Stimulated activated naive CD8-positive, alpha-beta T cell treated with anti-CD3 and anti-CD28 coated beads, Interleukin-15, Interleukin-2, amounts not matched to agents 100 U/mL and 50 U/mL, for 24 hours (primary cell): ENCODE measurements around the gene HIVEP2.

ENCODE experiments used
- ATAC-seq: fragments of 150-1000 bp; cut with Tn5 transposase; one replicate; pipeline ENCODE4 v1.10.0; 2021
- DNase-seq: peaks from one replicate; pipeline ENCODE4 v3.0.0; 2021

The HIVEP2 gene

DNA sequence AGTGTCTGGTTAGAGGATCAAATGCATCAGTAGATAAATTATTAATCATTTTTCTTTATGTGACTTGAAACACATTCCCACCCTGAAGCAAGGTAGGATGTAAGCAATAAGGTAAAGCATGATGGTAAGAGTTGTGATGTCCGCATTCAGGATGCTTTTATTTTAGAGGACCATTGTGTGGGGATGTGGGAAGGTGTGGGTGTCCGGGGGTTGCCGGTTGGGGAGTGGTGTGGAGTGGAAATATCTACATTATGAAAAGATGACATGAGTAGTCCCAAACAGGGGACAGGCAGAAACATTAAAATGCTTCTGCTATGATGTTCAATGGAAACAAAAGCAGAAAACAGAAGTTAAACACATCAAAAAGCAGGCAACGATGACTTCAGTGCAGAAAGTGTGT lies 215.4 kb downstream of the HIVEP2 start:
- ATAC-seq (no peak), DNase-seq (no peak)

DNA sequence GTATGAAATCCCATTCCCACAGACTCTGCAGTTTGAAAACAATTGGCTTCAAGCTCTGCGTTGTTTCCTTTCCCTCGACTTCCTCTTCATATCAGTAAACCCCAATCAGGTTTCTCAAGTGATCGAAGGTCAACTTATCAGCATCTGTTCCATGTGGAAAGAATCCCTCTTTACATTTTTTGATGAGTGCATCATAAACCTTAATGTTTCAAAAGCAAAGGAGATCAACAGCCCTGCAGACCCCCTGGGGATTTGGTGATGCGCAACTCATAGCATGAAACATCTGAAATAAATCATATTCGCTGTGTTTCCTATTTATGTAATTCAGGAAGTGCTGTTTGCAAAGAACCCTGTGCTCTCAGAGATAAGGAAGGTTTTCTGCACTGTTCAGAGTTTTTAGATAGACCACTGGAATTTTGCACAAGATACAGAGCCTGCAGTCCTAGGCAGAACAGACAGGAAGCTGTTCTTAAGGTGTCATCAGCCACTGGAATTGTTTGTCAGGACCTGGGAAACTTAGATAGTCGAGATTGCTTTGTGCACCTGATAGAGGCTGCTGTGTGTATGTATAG lies 216.0 kb downstream of the HIVEP2 start:
- DNase-seq (no peak), ATAC-seq (no peak)

DNA sequence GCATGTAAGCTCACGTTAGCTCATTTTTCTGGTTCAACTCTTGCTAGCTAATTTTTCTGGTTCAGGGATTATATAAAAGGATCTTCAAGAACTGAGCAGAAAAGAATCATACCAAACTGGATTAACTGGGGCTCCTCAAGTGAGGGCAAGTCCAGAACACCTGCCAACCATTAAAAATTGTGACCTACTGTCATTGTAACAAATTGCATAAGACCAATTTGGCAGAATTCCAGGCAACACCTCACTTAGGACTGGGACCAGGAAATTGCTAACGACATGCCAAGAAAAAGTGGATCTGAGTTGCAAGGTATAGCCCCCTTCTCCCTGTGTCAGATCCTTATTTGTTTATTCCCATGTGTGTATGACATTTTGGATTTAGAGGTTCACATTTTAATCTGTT lies 216.6 kb downstream of the HIVEP2 start:
- ATAC-seq (no peak), DNase-seq (no peak)

DNA sequence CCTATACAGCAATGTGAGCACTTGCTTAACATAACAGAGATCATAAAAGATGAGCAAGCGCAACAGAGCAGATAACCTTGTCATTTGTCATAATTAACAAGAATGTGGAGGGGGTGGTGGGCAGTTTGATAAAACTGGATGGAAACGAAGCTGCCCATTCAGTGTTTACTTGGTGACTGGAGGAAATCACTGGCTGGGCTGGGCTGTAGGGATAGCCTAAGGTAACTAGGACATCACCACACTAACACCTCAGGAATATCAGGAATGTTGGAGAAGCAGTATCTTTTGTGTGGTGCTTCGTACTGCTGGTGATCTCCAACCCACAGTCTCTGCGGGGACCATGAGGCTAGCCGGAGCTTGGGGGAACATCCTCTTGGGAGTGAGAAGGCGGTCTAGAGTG lies 218.4 kb downstream of the HIVEP2 start:
- DNase-seq: no peak
- ATAC-seq: no peak

DNA sequence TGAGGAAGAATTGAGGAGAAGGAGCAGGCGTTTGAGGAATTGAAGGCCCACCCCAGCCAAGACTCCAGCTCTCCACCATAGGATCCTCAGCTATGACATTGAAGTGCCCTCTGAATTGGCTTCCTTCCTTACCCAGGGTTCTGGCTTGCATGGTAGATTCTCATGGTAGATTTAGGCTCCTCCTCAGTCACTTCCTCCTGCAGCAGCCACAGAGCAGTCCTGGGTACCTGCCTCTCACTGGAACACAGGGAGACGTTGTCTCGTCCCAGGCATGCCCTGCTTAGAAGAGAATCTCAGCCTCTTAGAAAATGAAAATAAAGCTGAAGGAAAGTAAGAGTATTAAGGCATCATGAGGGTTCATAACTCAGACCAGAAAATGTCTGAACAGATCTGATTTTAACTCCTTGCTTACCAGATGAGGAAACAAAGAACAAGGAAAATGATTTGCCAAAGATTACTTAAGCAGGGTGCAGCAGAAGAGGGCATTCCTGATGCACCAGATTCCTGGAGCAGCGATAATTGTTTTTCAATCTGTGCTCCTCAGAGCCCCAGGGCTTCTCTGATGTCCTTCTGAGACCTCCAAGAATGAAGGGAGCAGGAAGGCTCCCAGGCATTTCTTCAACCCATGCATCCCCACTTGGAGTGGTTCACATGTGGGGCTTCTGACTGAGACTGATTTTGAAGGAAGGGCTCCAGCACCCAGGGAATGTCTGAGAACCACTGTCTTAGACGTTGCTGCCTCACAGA lies 219.8 kb downstream of the HIVEP2 start:
- no peak for ATAC-seq
- no peak for DNase-seq

DNA sequence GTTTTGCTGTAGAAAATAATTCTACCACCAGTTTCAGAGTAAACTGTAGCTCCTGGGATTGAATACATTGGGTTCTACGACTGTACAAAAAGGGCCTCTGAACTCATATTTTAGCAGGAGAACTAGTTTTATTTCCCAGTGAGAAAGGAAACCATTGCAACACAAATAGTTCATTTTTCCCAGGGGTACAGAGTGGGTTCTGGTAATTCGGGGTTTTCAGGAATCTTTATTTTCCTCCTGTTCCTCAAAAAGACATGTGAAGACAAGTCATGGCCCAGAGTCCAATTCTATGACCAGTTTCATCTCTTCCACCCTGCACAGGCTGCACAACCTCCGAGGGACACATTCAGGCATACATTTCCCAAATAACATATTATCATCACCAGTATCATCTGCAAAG lies 222.1 kb downstream of the HIVEP2 start:
- DNase-seq (no peak), ATAC-seq (no peak)

DNA sequence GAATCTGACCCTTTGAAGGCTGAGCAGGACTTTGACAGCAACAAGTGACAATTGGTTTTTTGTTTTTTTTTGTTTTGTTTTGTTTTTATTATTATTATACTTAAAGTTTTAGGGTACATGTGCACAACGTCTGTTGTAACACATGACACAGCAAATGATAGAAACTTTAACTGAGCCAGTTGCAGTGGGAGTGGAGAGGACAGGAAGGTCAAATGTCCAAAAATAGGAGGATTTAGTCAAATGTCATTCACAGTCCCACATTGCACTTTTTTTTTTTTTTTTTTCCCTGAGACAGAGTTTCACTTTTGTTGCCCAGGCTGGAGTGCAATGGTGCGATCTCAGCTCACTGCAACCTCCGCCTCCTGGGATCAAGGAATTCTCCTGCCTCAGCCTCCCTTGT lies 223.0 kb downstream of the HIVEP2 start:
- DNase-seq (no peak), ATAC-seq (no peak)

DNA sequence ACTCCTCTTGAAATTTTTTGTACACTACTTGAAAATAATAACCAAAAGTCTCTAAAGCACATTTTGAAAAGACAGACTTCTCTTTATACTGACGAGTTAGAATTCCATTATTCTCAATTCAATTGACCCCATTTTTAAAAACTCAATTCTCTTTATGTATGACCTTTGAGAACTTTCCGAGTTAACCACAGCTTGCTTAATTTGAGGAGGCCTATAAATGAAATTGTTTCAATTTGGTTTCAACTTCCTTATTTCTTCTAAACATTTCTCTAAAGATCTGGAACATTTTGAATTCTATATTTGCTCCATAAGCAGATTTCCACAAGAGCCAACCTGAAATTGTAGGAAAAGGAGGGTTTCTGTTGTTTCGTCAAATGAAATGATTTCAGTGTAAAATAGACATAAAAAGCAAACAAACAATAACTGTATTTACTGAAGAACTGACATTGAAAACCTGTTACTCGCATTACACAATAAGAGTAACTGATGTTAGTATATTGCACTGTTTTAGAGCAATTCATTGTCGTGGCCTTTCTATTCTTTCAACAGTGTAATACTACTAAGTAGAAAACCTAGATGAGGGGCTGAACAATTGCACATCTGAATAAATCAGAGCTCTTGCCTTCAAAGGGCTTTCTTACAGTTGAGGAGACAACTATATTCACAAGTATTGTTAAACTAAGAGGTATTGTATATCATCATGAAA lies 223.6 kb downstream of the HIVEP2 start:
- DNase-seq (no peak), ATAC-seq (no peak)

DNA sequence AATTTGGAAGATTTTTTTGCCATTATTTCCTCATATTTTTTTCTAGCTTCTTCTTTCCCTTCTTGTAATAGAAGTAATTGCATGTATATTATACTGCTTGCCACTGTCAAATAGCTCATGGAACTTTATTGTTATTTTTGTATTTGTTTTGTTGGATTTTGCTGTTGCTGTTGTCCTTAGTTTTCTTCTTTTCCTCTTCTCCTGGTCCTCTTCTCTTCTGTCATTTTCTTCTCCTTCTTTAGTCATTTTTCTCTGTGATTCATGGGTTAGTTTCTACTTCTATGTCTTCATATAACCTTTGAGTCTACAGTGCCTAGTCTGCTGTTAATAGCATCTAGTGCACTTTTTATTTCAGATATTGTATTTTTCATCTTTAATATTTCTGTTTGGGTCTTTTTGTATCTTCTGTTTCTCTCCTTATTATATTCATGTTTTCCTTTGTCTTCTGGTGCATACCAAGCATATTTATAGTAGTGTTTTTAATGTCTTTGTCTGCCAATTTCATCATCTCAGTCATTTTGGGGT lies 226.2 kb downstream of the HIVEP2 start:
- no peak for ATAC-seq

DNA sequence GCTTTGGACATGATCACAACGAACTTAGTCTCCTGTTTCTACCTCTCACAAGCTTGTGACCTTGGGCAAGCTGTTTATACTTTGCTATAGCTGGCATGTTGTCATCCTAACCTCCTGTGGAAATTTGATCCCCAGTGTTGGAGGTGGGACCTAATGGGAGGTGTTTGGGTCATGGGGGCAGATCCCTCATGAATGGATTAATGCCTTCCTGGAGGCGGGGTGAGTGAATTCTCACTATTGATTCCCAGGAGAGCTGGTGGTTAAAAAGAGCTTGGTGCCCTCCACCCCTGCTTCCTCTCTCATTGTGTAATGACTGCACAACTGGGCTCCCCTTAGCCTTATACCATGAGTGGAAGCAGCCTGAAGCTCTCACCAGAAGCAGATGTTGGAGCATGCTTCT lies 228.9 kb downstream of the HIVEP2 start:
- no peak for DNase-seq
- no peak for ATAC-seq

More for the DNA sequence above, 226.2 kb downstream of the HIVEP2 start:
- no peak for DNase-seq

DNA sequence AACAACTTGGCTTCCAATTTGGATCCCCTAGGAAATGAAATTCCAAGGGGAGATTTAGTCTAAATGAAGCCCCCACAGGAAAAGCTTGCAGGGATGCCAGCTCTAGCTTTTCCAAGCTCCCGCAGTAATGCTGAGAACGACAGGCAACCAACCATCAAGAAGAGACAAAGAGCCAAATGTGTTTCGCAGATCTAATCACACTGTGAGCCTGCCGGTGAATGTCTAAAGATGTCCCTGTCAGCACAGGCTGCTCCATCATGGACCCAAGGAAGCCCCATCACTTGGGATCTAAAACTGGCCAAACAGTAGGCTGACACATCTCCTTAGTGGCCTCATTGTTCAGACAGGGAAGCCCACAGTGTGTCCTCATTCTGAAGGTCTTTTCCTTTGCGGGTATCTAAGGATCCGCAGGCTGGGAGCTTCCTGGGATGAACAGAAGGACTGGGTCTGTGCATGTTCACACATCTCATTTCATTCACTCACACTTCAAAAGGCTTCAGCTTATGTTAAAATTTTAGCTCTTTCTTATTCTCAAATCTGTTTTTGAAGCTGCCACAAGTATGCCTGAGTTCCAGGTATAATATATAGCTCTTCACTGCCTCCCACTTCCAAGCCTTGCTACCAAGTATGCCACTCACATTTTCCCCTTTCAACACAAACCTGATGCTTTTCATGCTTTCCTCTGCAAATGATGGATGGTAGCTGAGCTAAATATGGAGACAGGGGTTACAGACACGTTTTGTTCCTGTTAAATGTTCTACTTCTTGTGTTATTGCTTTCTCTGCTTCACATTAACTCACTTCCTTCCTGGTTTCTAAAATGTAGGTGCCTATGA lies 229.8 kb downstream of the HIVEP2 start:
- ATAC-seq: no peak
- DNase-seq: no peak

DNA sequence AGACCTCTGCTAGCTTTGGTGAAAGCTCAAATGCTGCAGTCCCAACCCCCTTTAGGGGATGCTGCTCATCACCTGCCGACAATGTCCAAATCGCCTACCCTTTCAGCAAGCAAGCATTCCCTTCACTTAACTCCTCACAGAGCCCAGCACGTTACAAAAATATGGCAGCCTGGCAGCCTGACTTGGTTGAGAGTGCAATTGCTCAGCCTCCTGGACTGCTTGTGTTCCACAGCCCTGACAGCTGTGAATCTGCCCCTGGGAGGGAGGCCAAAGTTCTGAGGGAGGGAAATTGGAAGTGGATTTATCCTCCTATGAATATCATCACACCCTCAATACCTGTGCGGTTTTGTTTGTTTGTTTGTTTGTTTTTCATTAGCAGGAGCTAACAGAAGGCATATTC lies 231.0 kb downstream of the HIVEP2 start:
- no peak for ATAC-seq
- DNase-seq: no peak

DNA sequence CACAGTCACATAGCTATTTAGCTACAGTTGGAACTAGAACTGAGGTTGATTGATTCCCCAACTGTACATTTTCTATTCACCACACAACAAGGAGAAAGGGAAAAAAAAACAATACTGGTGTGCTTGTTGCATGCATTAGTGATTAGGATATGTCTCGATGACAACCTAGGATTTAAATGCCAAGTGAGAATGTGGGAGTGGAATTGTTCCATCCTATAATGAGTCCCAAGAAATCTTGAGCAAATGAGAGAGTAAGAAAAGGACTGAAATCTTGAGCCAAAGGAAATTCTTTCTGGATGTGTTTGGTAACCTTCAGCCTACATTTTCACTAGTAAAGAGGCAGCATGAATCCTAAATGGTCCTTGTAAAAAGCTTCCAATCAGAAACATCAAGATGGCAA lies 232.7 kb downstream of the HIVEP2 start:
- DNase-seq: no peak

DNA sequence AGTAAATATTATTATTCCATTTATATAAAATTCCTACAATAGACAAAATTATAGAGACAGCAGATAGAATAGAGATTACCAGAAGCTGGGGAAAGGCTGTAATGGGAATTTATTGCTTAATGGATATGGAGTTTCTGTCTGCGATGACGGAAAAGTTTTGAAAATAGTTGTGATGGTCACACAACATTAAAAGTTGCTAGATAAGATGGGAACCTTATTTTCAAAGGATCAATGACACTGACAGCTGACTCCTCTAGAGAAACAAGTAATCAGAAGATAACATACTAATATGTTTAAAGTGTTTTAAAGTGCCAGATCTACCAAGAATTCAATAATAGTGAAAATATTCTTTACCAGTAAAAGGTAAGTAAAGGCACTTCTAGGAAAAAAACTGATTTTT lies 236.3 kb downstream of the HIVEP2 start:
- no peak for DNase-seq
- ATAC-seq: no peak

More for the DNA sequence above, 232.7 kb downstream of the HIVEP2 start:
- no peak for ATAC-seq

DNA sequence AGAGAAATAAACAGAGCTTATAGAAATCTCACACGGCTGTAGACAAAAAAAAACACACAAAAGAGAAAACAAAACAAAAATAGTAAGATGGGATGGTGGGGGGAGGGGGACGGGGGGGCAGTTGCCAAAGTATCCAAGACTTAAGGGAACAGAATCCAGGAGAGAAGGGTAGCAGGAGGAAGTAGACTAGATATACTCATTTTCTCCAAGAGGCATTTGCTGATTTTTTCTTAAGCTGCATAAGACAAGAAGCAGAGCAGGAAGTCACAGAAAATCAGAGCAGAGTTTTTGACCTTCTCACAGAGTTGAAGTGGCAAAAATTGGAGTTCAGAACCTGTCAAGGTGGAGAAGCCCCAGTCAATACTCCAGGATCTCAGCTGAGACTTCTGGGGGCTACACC lies 237.7 kb downstream of the HIVEP2 start:
- no peak for ATAC-seq
- DNase-seq: no peak

DNA sequence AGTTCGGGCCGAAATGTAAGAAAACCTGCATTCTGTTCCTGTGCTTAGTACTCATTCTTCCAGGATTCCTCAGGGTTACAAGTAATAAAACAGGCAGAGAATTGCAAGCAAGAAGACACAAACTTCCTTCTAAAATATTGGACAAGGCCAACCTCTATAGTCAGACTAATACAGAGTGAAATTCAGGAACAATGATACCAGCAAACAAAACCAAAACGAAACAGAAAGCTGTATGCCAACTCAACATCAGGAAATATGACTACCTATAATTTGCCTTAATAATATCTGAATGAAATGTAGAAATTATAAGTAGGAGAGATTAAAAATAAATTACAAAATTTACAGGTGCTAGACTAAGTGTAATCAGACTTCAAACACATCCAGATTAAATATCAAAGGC lies 238.8 kb downstream of the HIVEP2 start:
- ATAC-seq (no peak), DNase-seq (no peak)

DNA sequence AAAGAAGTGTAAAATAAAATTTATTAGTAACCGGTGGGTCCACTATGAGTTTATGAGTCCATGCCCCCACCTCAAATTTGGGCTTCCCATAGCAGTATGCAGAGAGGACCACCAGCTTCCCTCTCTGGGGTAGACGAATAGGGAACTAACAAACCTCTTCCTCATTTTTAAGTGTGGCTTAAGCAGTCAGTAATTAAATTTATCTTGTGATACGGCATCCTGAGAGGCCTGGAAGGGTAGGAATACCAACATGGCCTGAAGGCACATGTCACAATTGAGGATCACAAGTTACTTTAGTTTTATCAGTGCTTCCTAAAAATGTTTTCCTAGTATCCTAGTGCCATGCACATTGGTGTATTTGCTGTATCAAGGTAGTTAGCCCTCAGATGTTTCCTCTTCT lies 239.9 kb downstream of the HIVEP2 start:
- DNase-seq: no peak
- ATAC-seq: no peak

DNA sequence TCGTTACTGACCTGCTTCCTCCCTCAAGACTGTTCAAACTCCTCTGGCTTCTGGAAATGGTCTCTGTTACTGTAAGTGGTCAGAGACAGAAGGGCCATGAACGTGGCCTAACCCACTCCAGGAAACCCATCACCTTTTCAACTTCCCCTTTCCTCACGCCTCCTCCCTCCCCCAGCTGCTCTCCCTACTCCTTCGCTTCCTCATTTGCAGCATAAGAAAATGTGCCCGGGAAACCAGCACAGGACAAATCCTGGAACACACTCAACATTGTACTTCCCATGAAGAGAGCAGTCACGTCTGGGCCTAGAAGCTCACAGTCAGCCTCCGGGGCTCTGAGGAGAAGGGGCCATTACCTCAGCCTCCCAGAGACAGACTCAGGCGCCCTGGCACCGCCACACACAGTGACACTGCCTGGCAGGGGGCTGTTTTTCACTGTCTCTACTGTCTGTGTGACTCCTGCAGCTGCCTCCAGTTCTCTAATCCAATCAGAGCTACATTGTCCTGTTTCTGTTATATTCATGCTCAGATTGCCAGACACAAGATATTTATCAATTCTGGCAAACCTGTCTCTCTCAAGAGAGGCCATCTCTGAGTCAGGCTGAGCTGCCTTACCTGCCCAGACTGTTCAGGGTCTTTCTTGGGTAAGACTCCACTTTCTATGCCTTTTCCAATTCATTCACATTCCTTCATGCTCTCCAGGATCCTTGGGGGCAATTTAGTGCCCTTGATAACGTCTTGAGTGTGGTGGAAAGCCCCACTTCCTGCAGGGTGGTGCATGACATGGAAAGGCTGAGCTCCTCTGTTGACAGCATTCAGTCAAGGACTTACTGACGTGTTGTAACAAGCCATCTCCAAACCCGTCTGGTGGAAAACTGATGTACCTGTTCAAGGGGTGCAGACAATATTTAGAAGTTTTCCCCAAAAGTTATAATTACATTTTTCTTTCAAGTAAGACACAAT lies 242.2 kb downstream of the HIVEP2 start:
- DNase-seq (no peak), ATAC-seq (no peak)
